ENCODE measurements around the gene OPN1LW. TPM values are rescaled to one million over a fixed set of nuclear protein-coding genes. Genes with fewer than 3 reads are reported as not detected.

The OPN1LW gene
- total RNA-seq, 1 experiment from 2014 or later = not detected

- peak overlapping the region; percentile 65 for H3K9ac ChIP-seq (ENCODE audit: low read length)
- H4K20me1 ChIP-seq (ENCODE audit: insufficient read depth) = no peaks in the 10 kb centered on the region
- no peaks in the 10 kb centered on the region for H3K36me3 ChIP-seq (ENCODE audit: control insufficient read depth in 1 of 2, insufficient read depth in 2 of 2, low read length in 2 of 2)
- ChIA-PET RAD21 (ENCODE audit: low non-redundant PET in 1 of 2, low total read pairs in 2 of 2, uncharacterized antibody in 2 of 2, unreplicated experiment in 2 of 2) (no interaction called here), POLR2A (interaction anchor here (0.7 kb wide), 1 partner anchor 207 kb away, joined by 5 read pairs; no protein-coding TSS in a partner anchor), CTCF (no interaction called here)
- H3K27ac ChIP-seq (ENCODE audit: low read depth, low read length) = peak overlapping the region; percentile 58
- H3K9me2 ChIP-seq (ENCODE audit: insufficient read depth) = no peaks in the 10 kb centered on the region
- H3K79me2 ChIP-seq (ENCODE audit: insufficient read depth, low read length) = peaks cover 56% of the 10 kb centered on the region
- DNase-seq (ENCODE audit: low read depth, low spot score) (no peak), ATAC-seq (no peak)
- no peaks in the 10 kb centered on the region for H3K9me3 ChIP-seq (ENCODE audit: control insufficient read depth in 1 of 2, insufficient read depth in 1 of 2, low read depth in 1 of 2, low read length in 2 of 2)
- intact Hi-C loops (cut with micrococcal nuclease) = no loop called here
- peak overlapping the region; percentile 76 for H3K4me2 ChIP-seq (ENCODE audit: low read length)
- peaks cover 8 to 15% of the 10 kb centered on the region in 2 experiments for H3K4me1 ChIP-seq (ENCODE audit: control insufficient read depth in 1 of 2, insufficient read depth in 2 of 2, low read length in 2 of 2)
- H2AFZ ChIP-seq (ENCODE audit: low read depth, low read length, poor library complexity, severe bottlenecking) = no peak overlapping the region
- peak overlapping the region; percentile 63 to 64 for H3K4me3 ChIP-seq (replicated peaks in 1 of 2; ENCODE audit: low read depth in 1 of 2, low read length in 2 of 2)
- BruUV-seq (replicated peaks) = TSS peak; percentile 48
- TF ChIP-seq FOSL1 (IDR thresholded peaks at IDR 0.05; ENCODE audit: low read depth) (no peak), ZBTB33 (IDR thresholded peaks at IDR 0.05; ENCODE audit: extremely low read depth, insufficient replicate concordance, low read length) (no peak), CTCF (IDR thresholded peaks at IDR 0.05 in 2 of 3, conservative IDR thresholded peaks at IDR 0.05 in 1 of 3; ENCODE audit: borderline replicate concordance in 1 of 3, insufficient read depth in 1 of 3, low read depth in 2 of 3, low read length in 2 of 3) (no peak), MAX (IDR thresholded peaks at IDR 0.05) (no peak), ELF1 (IDR thresholded peaks at IDR 0.05; ENCODE audit: borderline replicate concordance, low read depth) (no peak), CEBPB (IDR thresholded peaks at IDR 0.05; ENCODE audit: low read depth) (no peak), SRF (IDR thresholded peaks at IDR 0.05; ENCODE audit: low read depth) (no peak), YY1 (IDR thresholded peaks at IDR 0.05; ENCODE audit: extremely low read depth, insufficient replicate concordance, low read depth, low read length) (no peak), REST (IDR thresholded peaks at IDR 0.05; ENCODE audit: low read depth) (no peak), ZFX (IDR thresholded peaks at IDR 0.05) (no peak), EZH2phosphoT487 (IDR thresholded peaks at IDR 0.05; ENCODE audit: borderline replicate concordance) (no peak), EZH2 (IDR thresholded peaks at IDR 0.05) (no peak), JUND (IDR thresholded peaks at IDR 0.05) (no peak)
- no peaks in the 10 kb centered on the region for H3K27me3 ChIP-seq (ENCODE audit: insufficient read depth, low read length)
Observed at GRCh38 chrX:154096140-154097002, 47.7 kb upstream of the OPN1LW start.
